Mesendoderm (in vitro differentiated cells): ENCODE results near the gene DPT.

ENCODE experiments used
- DNase-seq: peaks from one replicate; pipeline ENCODE4 v3.0.0; 2013
- H2AK5ac ChIP-seq: 2 replicates; pipeline ENCODE4 v1.6.1; 2013; ENCODE audit warnings: low read length, inconsistent platforms
- H2BK120ac ChIP-seq: 2 replicates; pipeline ENCODE4 v1.6.1; 2013; ENCODE audit warnings: low read depth, mild to moderate bottlenecking, low read length, moderate library complexity, mixed read lengths
- H2BK15ac ChIP-seq: replicated peaks from 2 replicates; pipeline ENCODE4 v1.6.1; 2013; ENCODE audit warnings: low read depth, mild to moderate bottlenecking, moderate library complexity
- H2BK5ac ChIP-seq: 2 replicates; pipeline ENCODE4 v1.6.1; 2013; ENCODE audit warnings: low read length, inconsistent platforms
- H3K18ac ChIP-seq: 2 replicates; pipeline ENCODE4 v1.6.1; 2013; ENCODE audit warnings: mild to moderate bottlenecking, low read length, mixed read lengths
- H3K23ac ChIP-seq: one replicate; pipeline ENCODE4 v1.6.1; 2013; ENCODE audit warnings: low read length
- H3K27ac ChIP-seq: 2 replicates; pipeline ENCODE4 v1.5.1; 2013; ENCODE audit warnings: low read depth, mild to moderate bottlenecking, inconsistent platforms, low read length, moderate library complexity
- H3K27me3 ChIP-seq: 2 replicates; pipeline ENCODE4 v1.6.1; 2013; ENCODE audit warnings: low read length, control low read depth, mild to moderate bottlenecking, inconsistent platforms; ENCODE audit not compliant: insufficient read depth, poor library complexity
- H3K36me3 ChIP-seq: 2 replicates; pipeline ENCODE4 v1.6.1; 2013; ENCODE audit warnings: low read length, inconsistent platforms; ENCODE audit not compliant: control insufficient read depth, insufficient read depth
- H3K4ac ChIP-seq: one replicate; pipeline ENCODE4 v1.6.1; 2013; ENCODE audit warnings: low read depth, mild to moderate bottlenecking, low read length, moderate library complexity
- H3K4me1 ChIP-seq: 2 replicates; pipeline ENCODE4 v1.6.1; 2013; ENCODE audit warnings: low read depth, low read length, inconsistent platforms; ENCODE audit not compliant: control insufficient read depth
- H3K4me2 ChIP-seq: 2 replicates; pipeline ENCODE4 v1.6.1; 2013; ENCODE audit warnings: low read length
- H3K4me3 ChIP-seq: 2 replicates; pipeline ENCODE4 v1.5.1; 2013; ENCODE audit warnings: mild to moderate bottlenecking, low read length
- H3K56ac ChIP-seq: one replicate; pipeline ENCODE4 v1.6.1; 2013; ENCODE audit warnings: low read length
- H3K79me1 ChIP-seq: 2 replicates; pipeline ENCODE4 v1.6.1; 2013; ENCODE audit warnings: low read length, inconsistent platforms
- H3K79me2 ChIP-seq: 2 replicates; pipeline ENCODE4 v1.6.1; 2013; ENCODE audit warnings: mild to moderate bottlenecking, low read length; ENCODE audit not compliant: control insufficient read depth, insufficient read depth
- H3K9ac ChIP-seq: 2 replicates; pipeline ENCODE4 v1.6.1; 2013; ENCODE audit warnings: low read length, inconsistent platforms
- H4K5ac ChIP-seq: one replicate; pipeline ENCODE4 v1.6.1; 2013; ENCODE audit warnings: low read length
- H4K8ac ChIP-seq: one replicate; pipeline ENCODE4 v1.6.1; 2013; ENCODE audit warnings: low read depth, mild to moderate bottlenecking, control low read depth, low read length, moderate library complexity
- WGBS: extraction: QIAGEN DNeasy Blood & Tissue Kit; methylation state at CpG from one replicate; pipeline ENCODE4 v1.1.7; 2013; ENCODE audit warnings: low lambda C conversion rate, missing lambda C conversion rate; ENCODE audit not compliant: insufficient coverage; ENCODE audit errors: extremely low coverage; 5-methylcytosine and 5-hydroxymethylcytosine counted together

DPT gene

DNA sequence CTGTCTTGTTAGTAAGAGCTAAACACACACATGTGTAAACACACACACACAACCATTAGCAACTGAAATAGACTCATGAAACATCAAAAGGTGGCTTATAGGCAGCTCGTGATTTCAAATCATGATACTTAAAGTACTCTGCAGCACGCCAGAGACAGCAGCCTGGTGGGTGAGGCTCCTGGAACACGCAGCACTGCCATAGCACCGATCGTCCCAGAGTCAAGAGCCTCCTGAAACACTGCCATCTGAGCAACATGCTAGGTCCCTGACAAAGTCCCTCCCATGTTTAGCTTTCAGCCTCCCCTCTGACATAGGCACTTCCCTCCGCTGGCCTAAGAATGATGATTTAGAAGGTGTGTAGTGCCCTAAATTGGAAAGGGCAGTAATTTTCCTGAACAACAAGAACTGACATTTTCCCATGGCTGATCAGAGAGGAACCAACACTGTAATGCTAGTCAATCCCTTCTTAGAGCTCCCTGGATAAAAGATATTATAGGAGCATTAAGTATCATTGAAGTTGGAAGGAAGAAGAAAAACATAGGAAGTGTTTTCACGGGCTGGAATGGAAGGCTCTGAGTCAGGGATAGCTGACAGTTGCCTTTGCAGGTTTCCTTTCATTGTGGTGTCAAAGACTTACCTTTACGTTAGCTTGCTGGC lies 14.1 kb upstream of the DPT start:
- H3K18ac ChIP-seq: no peak overlapping the region
- H3K79me1 ChIP-seq: no peaks in the 10 kb centered on the region
- no peaks in the 10 kb centered on the region for H3K27me3 ChIP-seq
- no peaks in the 10 kb centered on the region for H3K4me1 ChIP-seq
- no peak overlapping the region for H2AK5ac ChIP-seq
- H3K36me3 ChIP-seq: no peaks in the 10 kb centered on the region
- no peak overlapping the region for H3K23ac ChIP-seq
- no peak overlapping the region for H3K9ac ChIP-seq
- no peak overlapping the region for H3K56ac ChIP-seq
- no peak overlapping the region for H2BK5ac ChIP-seq
- no peak overlapping the region for H3K4ac ChIP-seq
- H4K8ac ChIP-seq: no peak overlapping the region
- no peak for DNase-seq
- no CpG with 5 or more reads among the region's 8 CpGs for WGBS
- H3K4me2 ChIP-seq: no peak overlapping the region
- H3K79me2 ChIP-seq: no peaks in the 10 kb centered on the region
- H3K4me3 ChIP-seq: no peak overlapping the region
- H3K27ac ChIP-seq: no peak overlapping the region
- no peak overlapping the region for H2BK120ac ChIP-seq
- H2BK15ac ChIP-seq: no peak overlapping the region
- H4K5ac ChIP-seq: no peak overlapping the region

DNA sequence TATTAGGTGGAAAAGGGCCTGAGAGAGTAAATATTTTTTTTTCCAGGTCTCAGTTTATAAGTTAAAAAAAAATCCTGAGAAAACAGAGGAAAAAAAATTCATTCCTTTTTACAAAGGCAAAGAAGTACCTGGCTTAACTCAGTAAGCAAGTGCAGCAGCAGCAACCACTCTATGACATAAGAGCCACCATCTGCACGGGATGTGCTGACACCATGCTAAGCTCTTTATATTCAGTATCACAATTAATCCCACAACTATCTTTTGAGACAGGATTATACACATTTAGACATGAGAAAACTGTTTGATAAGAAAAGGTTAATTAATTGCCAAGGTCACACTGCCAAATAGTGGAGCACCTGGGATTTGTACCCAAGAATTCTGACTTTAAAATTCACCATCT lies 13.4 kb upstream of the DPT start:
- Histone ChIP-seq H3K79me2 (no peaks in the 10 kb centered on the region), H3K27ac (no peak overlapping the region), H3K23ac (no peak overlapping the region), H3K18ac (no peak overlapping the region), H2AK5ac (no peak overlapping the region), H3K4me1 (no peaks in the 10 kb centered on the region), H3K27me3 (no peaks in the 10 kb centered on the region), H3K36me3 (no peaks in the 10 kb centered on the region), H4K8ac (no peak overlapping the region), H3K56ac (no peak overlapping the region), H3K4me2 (no peak overlapping the region), H3K79me1 (no peaks in the 10 kb centered on the region), H2BK120ac (no peak overlapping the region), H4K5ac (no peak overlapping the region), H3K9ac (no peak overlapping the region), H3K4ac (no peak overlapping the region), H3K4me3 (no peak overlapping the region), H2BK15ac (no peak overlapping the region), H2BK5ac (no peak overlapping the region)
- no CpG with 5 or more reads among the region's 1 CpG for WGBS
- no peak for DNase-seq

DNA sequence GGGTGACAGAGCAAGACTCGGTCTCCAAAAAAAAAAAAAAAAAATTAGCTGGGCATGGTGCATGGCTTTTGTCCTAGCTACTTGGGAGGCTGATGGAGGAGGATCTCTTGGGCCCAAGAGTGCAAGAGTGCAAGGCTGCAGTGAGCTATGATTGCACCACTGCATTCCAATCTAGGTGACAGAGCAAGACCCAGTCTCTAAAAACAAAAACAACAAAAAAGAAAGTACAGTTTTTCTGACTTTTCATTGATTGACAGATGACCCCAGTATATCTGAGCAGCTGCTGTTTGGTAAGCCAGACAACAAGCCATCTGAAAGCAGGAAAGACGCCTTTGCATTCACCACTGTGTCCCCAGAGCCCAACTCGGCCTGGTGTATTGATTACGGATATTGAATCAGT lies 10.9 kb upstream of the DPT start:
- Histone ChIP-seq H3K36me3 (no peaks in the 10 kb centered on the region), H3K27ac (no peak overlapping the region), H3K4me1 (no peaks in the 10 kb centered on the region), H3K23ac (no peak overlapping the region), H3K79me1 (no peaks in the 10 kb centered on the region), H3K9ac (no peak overlapping the region), H2BK15ac (no peak overlapping the region), H3K4ac (no peak overlapping the region), H3K4me3 (no peak overlapping the region), H4K5ac (no peak overlapping the region), H3K18ac (no peak overlapping the region), H3K79me2 (no peaks in the 10 kb centered on the region), H3K27me3 (no peaks in the 10 kb centered on the region), H2BK5ac (no peak overlapping the region), H3K56ac (no peak overlapping the region), H4K8ac (no peak overlapping the region), H3K4me2 (no peak overlapping the region), H2AK5ac (no peak overlapping the region), H2BK120ac (no peak overlapping the region)
- WGBS: no CpG with 5 or more reads among the region's 4 CpGs
- DNase-seq: no peak

DNA sequence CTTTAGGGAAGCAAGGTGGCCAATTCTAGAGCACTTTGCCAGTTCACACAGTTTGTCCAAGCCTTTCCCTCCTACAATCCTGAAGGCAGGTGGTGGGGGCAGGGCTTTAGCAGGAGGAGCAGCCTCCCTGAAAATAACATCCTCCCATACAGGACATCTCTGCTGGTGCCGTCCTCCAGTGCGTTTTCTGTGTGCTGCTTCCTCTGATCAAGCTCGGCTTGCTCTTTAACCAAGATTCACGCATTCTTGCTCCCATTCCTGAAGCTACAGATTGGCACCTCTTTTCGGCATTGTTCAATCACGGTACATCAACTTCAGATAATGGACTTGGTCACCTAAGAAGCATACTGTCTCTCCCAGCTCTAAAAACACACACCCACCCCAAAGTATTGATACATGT lies 7.5 kb upstream of the DPT start:
- Histone ChIP-seq H2BK5ac (no peak overlapping the region), H3K23ac (no peak overlapping the region), H3K4me1 (no peaks in the 10 kb centered on the region), H3K27ac (no peak overlapping the region), H3K18ac (no peak overlapping the region), H3K27me3 (no peaks in the 10 kb centered on the region), H3K9ac (no peak overlapping the region), H2BK15ac (no peak overlapping the region), H3K4ac (no peak overlapping the region), H3K79me1 (no peaks in the 10 kb centered on the region), H3K4me3 (no peak overlapping the region), H2AK5ac (no peak overlapping the region), H4K5ac (no peak overlapping the region), H3K56ac (no peak overlapping the region), H3K79me2 (no peaks in the 10 kb centered on the region), H3K36me3 (no peaks in the 10 kb centered on the region), H3K4me2 (no peak overlapping the region), H2BK120ac (no peak overlapping the region), H4K8ac (no peak overlapping the region)
- WGBS: no CpG with 5 or more reads among the region's 6 CpGs
- no peak for DNase-seq

DNA sequence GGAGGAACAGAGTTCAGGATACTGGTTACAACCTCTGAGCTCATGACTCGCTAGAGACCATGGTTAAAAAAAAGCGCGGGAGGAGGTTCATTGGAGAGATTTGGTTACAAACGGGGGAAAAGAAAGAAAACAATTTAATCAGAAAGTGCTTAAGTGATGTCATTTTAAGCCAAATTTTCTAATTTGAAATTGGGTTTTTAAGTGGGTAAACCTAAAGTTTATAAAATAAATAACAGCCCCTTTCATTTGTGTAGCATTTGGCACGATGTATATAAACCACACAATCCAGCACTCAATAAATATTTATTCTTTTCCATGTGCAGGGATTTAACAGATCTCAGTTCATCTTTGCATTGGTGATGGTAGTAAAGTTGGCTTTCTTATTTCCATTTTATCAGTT lies 7.0 kb upstream of the DPT start:
- H3K27ac ChIP-seq: no peak overlapping the region
- H3K79me2 ChIP-seq: no peaks in the 10 kb centered on the region
- WGBS: no CpG with 5 or more reads among the region's 5 CpGs
- no peaks in the 10 kb centered on the region for H3K79me1 ChIP-seq
- H3K4ac ChIP-seq: no peak overlapping the region
- H4K8ac ChIP-seq: no peak overlapping the region
- no peaks in the 10 kb centered on the region for H3K36me3 ChIP-seq
- H3K4me1 ChIP-seq: no peaks in the 10 kb centered on the region
- no peaks in the 10 kb centered on the region for H3K27me3 ChIP-seq
- no peak overlapping the region for H4K5ac ChIP-seq
- H3K18ac ChIP-seq: no peak overlapping the region
- H2BK120ac ChIP-seq: no peak overlapping the region
- H3K56ac ChIP-seq: no peak overlapping the region
- no peak overlapping the region for H3K9ac ChIP-seq
- no peak overlapping the region for H2BK5ac ChIP-seq
- no peak overlapping the region for H2AK5ac ChIP-seq
- H2BK15ac ChIP-seq: no peak overlapping the region
- no peak overlapping the region for H3K4me3 ChIP-seq
- H3K4me2 ChIP-seq: no peak overlapping the region
- H3K23ac ChIP-seq: no peak overlapping the region
- no peak for DNase-seq

DNA sequence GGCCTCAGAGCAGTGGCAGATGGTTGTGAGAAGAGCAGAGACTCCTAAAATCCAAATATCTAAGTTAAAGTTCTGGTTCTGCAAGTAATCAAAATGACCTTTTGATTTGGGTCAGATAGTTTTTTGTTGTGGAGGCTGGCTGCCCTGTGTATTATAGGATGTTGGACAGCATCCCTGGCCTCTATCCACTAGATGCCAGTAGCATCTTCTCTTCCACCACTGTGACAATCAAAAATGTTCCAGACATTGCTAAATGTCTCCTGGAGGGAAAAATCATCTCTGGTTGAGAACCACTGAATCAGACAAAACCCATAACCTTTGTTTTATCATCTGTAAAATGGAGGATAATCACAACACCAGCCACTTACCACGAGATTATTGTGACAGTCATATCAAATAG lies 5.9 kb upstream of the DPT start:
- Histone ChIP-seq H3K56ac (no peak overlapping the region), H2AK5ac (no peak overlapping the region), H3K79me2 (no peaks in the 10 kb centered on the region), H3K4ac (no peak overlapping the region), H3K23ac (no peak overlapping the region), H3K27ac (no peak overlapping the region), H4K5ac (no peak overlapping the region), H3K4me2 (no peak overlapping the region), H4K8ac (no peak overlapping the region), H3K4me3 (no peak overlapping the region), H2BK120ac (no peak overlapping the region), H3K36me3 (no peaks in the 10 kb centered on the region), H2BK5ac (no peak overlapping the region), H3K4me1 (no peaks in the 10 kb centered on the region), H3K9ac (no peak overlapping the region), H3K79me1 (no peaks in the 10 kb centered on the region), H2BK15ac (no peak overlapping the region), H3K27me3 (no peaks in the 10 kb centered on the region), H3K18ac (no peak overlapping the region)
- DNase-seq: no peak
- no CpG with 5 or more reads among the region's 1 CpG for WGBS
